ENCODE measurements around the gene ZNF260. TPM values are rescaled to one million over a fixed set of nuclear protein-coding genes. Genes with fewer than 3 reads are reported as not detected.

The ZNF260 gene
- polyA plus RNA-seq, 2 of the 4 experiments (the other 2 are of a cell fraction) = 22.8 to 25.6 TPM

DNA sequence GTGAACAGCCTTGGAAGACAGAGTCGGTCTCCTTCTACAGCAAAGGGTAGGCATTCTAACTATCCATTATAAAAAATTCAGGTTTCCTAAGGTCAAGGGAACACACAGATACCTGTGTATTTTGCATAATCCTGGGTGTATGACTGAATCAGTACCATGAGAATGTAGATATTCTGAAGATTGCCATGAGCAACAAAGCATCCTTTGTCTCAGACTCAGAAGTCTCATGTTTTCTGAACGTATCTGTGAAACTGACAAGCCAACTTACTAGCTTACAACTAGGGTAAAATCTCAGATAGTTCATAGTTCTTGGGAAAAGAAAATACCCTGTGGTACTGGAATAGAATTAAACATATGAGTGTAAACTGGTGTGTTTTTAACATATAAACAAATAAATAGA is 45.2 kb downstream of the ZNF260 start:
- DNase-seq (ENCODE audit: low read depth in 1 of 2, low spot score in 1 of 2) (no peak), FAIRE-seq (no peak), ATAC-seq (no peak)
- Histone ChIP-seq H3K4me3 (no peak overlapping the region), H3K4me2 (no peak overlapping the region), H3K4me1 (no peaks in the 10 kb centered on the region), H3K9me3 (peaks cover 92% of the 10 kb centered on the region), H3K27ac (no peak overlapping the region)
- TF ChIP-seq HOXB5 (CRISPR knock-in tag; IDR thresholded peaks at IDR 0.05) = no peak
- POLR2A ChIA-PET = no interaction called here
- CTCF ChIA-PET = no interaction called here
- 85% methylated on average over 2 of the region's 2 CpGs for WGBS (ENCODE audit: missing lambda C conversion rate)

Other genes with a start within 250 kb of the ZNF260 start
- gene ZFP14, start 149.1 kb downstream of the ZNF260 start, polyA plus RNA-seq (2011; rRNA removed) = 5.8 and 7.1 TPM in 2 replicates
- gene ZFP14, start 149.1 kb downstream of the ZNF260 start, polyA plus RNA-seq (2017; fragmentation: RNase III; extraction: RNeasy Plus Mini Kit Qiagen cat#74134 plus additional on column Dnase treatment) = 3.3 to 3.8 TPM (median 3.4 TPM) in 3 replicates
- 5.9 and 6.7 TPM in 2 replicates for gene ZFP82, start 109.6 kb downstream of the ZNF260 start, polyA plus RNA-seq (2011; rRNA removed)
- 3.1 to 3.7 TPM (median 3.7 TPM) in 3 replicates for gene ZFP82, start 109.6 kb downstream of the ZNF260 start, polyA plus RNA-seq (2017; fragmentation: RNase III; extraction: RNeasy Plus Mini Kit Qiagen cat#74134 plus additional on column Dnase treatment)
- 12.6 and 13.0 TPM in 2 replicates for gene ZNF566, start 38.7 kb downstream of the ZNF260 start, polyA plus RNA-seq (2011; rRNA removed)
- gene ZNF566, start 38.7 kb downstream of the ZNF260 start, polyA plus RNA-seq (2017; fragmentation: RNase III; extraction: RNeasy Plus Mini Kit Qiagen cat#74134 plus additional on column Dnase treatment) = 10.6 to 12.0 TPM (median 11.7 TPM) in 3 replicates
- gene ZNF529, start 45.0 kb upstream of the ZNF260 start, polyA plus RNA-seq (2011; rRNA removed) = 6.0 and 7.0 TPM in 2 replicates
- gene ZNF529, start 45.0 kb upstream of the ZNF260 start, polyA plus RNA-seq (2017; fragmentation: RNase III; extraction: RNeasy Plus Mini Kit Qiagen cat#74134 plus additional on column Dnase treatment) = 3.1 to 3.6 TPM (median 3.2 TPM) in 3 replicates
- gene ZNF382, start 77.0 kb upstream of the ZNF260 start, polyA plus RNA-seq (2011; rRNA removed) = 0.24 and 0.30 TPM in 2 replicates
- 0.04 to 0.12 TPM (median 0.08 TPM) in 3 replicates for gene ZNF382, start 77.0 kb upstream of the ZNF260 start, polyA plus RNA-seq (2017; fragmentation: RNase III; extraction: RNeasy Plus Mini Kit Qiagen cat#74134 plus additional on column Dnase treatment)
- gene ZNF461, start 138.6 kb upstream of the ZNF260 start, polyA plus RNA-seq (2011; rRNA removed) = 12.0 and 14.7 TPM in 2 replicates
- gene ZNF461, start 138.6 kb upstream of the ZNF260 start, polyA plus RNA-seq (2017; fragmentation: RNase III; extraction: RNeasy Plus Mini Kit Qiagen cat#74134 plus additional on column Dnase treatment) = 11.1 to 12.4 TPM (median 11.2 TPM) in 3 replicates
- 16.3 and 19.0 TPM in 2 replicates for gene ZNF567, start 159.3 kb upstream of the ZNF260 start, polyA plus RNA-seq (2011; rRNA removed)
- 7.9 to 8.9 TPM (median 8.7 TPM) in 3 replicates for gene ZNF567, start 159.3 kb upstream of the ZNF260 start, polyA plus RNA-seq (2017; fragmentation: RNase III; extraction: RNeasy Plus Mini Kit Qiagen cat#74134 plus additional on column Dnase treatment)
- 1.8 and 3.1 TPM in 2 replicates for gene ZNF850, start 244.5 kb upstream of the ZNF260 start, polyA plus RNA-seq (2011; rRNA removed)
- 1.3 to 1.9 TPM (median 1.5 TPM) in 3 replicates for gene ZNF850, start 244.5 kb upstream of the ZNF260 start, polyA plus RNA-seq (2017; fragmentation: RNase III; extraction: RNeasy Plus Mini Kit Qiagen cat#74134 plus additional on column Dnase treatment)

All from A549 (cell line).